Heart right ventricle (tissue), 16 donors: Measurements from ENCODE around the gene PLCB1. TPM values are rescaled to one million over a fixed set of nuclear protein-coding genes. Genes with fewer than 3 reads are reported as not detected.
A peak's percentile ranks its signal among the peaks of the same experiment; 100 is the strongest.

Experiments
- ATAC-seq, 8 donors: fragments of 200-7000 bp; cut with Tn5 transposase; one replicate each; pipeline ENCODE4 v1.9.1; 2020; ENCODE audit warnings: mild to moderate bottlenecking in 8 of 8, moderate library complexity in 8 of 8, moderate number of reproducible peaks in 1 of 8
- DNase-seq, 2 donors: peaks; one replicate each; pipeline ENCODE4 v3.0.0-alpha.2; 2020
- H3K27ac ChIP-seq, 10 donors: fragments of 200-600 bp; sonication (generic) in 2 of 10; one replicate each; pipeline versions ENCODE4 v1.5.0 to v1.8.0; 2020 to 2022; ENCODE audit warnings: mild to moderate bottlenecking in 3 of 10
- H3K27me3 ChIP-seq, 7 donors: fragments of 200-600 bp; one replicate each; pipeline ENCODE4 v1.8.0; 2021 to 2022; ENCODE audit warnings: mild to moderate bottlenecking in 2 of 7
- H3K36me3 ChIP-seq, 9 donors: fragments of 200-600 bp; sonication (generic) in 1 of 9; one replicate each; pipeline versions ENCODE4 v1.5.0 to v1.8.0; 2020 to 2022; ENCODE audit warnings: mild to moderate bottlenecking in 2 of 9
- H3K4me1 ChIP-seq, 9 donors: fragments of 200-600 bp; sonication (generic) in 1 of 9; one replicate each; pipeline versions ENCODE4 v1.5.0 to v1.8.0; 2020 to 2022; ENCODE audit warnings: mild to moderate bottlenecking in 4 of 9
- H3K4me3 ChIP-seq, 10 donors: fragments of 200-600 bp; sonication (generic) in 2 of 10; one replicate each; pipeline versions ENCODE4 v1.5.0 to v1.8.0; 2020 to 2022; ENCODE audit warnings: mild to moderate bottlenecking in 7 of 10, moderate library complexity in 2 of 10
- H3K9me3 ChIP-seq, 11 donors: fragments of 200-600 bp in 10 of 11; sonication (generic) in 2 of 11; one replicate each; pipeline versions ENCODE4 v1.5.0 to v1.8.0; 2013 to 2022; ENCODE audit warnings: mild to moderate bottlenecking in 2 of 11, control low read depth in 1 of 11, moderate library complexity in 1 of 11
- CTCF ChIP-seq, 9 donors: fragments of 200-600 bp; sonication (generic) in 2 of 9; IDR thresholded peaks; one replicate each; pipeline versions ENCODE4 v1.5.0 to v1.8.0; 2021 to 2022; ENCODE audit warnings: antibody characterized with exemption in 9 of 9, mild to moderate bottlenecking in 5 of 9, moderate library complexity in 1 of 9
- WGBS, 2 donors: extraction: QIAGEN DNeasy Blood & Tissue Kit; methylation state at CpG; one replicate each; pipeline ENCODE4 v1.1.7; 2013; ENCODE audit warnings: inconsistent platforms in 1 of 2; 5-methylcytosine and 5-hydroxymethylcytosine counted together
- intact Hi-C, 10 donors: fragments of 100-400 bp; cut with DNase I; formaldehyde crosslinking; loops; one replicate each; pipeline versions ENCODE4 v1.11.1 to v1.14.2; 2022
- polyA plus RNA-seq, 2 donors: library from polyadenylated mRNA; stranded (reverse); fragments of 200-250 nt; gene quantifications; one replicate each; pipeline ENCODE4 v1.2.3, GENCODE V29; 2013
- total RNA-seq, 10 donors: library from RNA; stranded (reverse); fragmentation: NEBNext Ultra II Directional in 3 of 10; extraction: Animal tissue kit (Norgen Biotek cat#: 25700) in 3 of 10; gene quantifications; one replicate each; pipeline versions ENCODE4 v1.2.1 to v1.2.4, GENCODE V29; 2021 to 2023
- donor health status: Arrhythmogenic right ventricular cardiomyopathy.
- donor health status: ischemic (EF 13 %, LVEDD 7.1; RV severe dilation, severe dysfunction).
- donor health status: healthy with polysubstance abuse.
- donor health status: DM: no; HTN: yes; CAD: no.
- donor health status: DM: no; HTN: no; CAD: no.
- donor health status: ischemic (EF 25% LVEDD 6.9; RV normal size, moderate dysfunction).
- donor health status: ischemic (EF 25% LVEDD 5.7; RV mildly dilated, moderate dysfunction).
- donor health status: healthy.
- donor health status: DM: yes; HTN: yes; CAD: no.
- donor health status: Ischemic cardiomyopathy.
- donor health status: ischemic (EF 35%, LVEDD 5.7; RV mildly dilated, moderate dysfunction).
- donor health status: nonischemic (EF 11% LVEDD 7.7; RV severe dilation, severe dysfunction).
- donor health status: DM: yes; HTN: yes; CAD: no.
- donor health status: PGD.
- donor health status: ischemic (EF 29% LVEDD 5.4; RV normal size, mild dysfunction).
- donor health status: nonischemic (EF 23%, LVEDD 6.1; RV moderate dilation, normal function).

Gene PLCB1
- total and polyA plus RNA-seq, 12 donors, result 2.2 to 12.7 (median 7.1) TPM

GRCh38 chr20:8425016-8425415, 292.9 kb downstream of the PLCB1 start:
- Histone ChIP-seq H3K36me3 (no peaks in the 10 kb centered on the region), H3K4me1 (peaks cover 0 to 55% (median 13%) of the 10 kb centered on the region in 9 donors), H3K27ac (peak overlapping the region in 1 of 10 donors; percentile 79), H3K4me3 (no peak overlapping the region), H3K27me3 (no peaks in the 10 kb centered on the region), H3K9me3 (no peaks in the 10 kb centered on the region)
- 46 to 66% methylated on average over 4 of the region's 4 CpGs for WGBS, 2 donors
- no peak for TF ChIP-seq CTCF (IDR thresholded peaks at IDR 0.05)
- intact Hi-C loops, result loop anchor here in 2 of 10 donors (5.0 to 10.0 kb wide), 2 partner anchors 33 to 60 kb away; no protein-coding TSS in a partner anchor
- DNase-seq (no peak), ATAC-seq (no peak)

GRCh38 chr20:8425802-8426201, 293.7 kb downstream of the PLCB1 start:
- Histone ChIP-seq H3K27ac (peak overlapping the region in 1 of 10 donors; percentile 79), H3K27me3 (no peaks in the 10 kb centered on the region), H3K4me3 (no peak overlapping the region), H3K9me3 (no peaks in the 10 kb centered on the region), H3K36me3 (no peaks in the 10 kb centered on the region), H3K4me1 (peaks cover 0 to 62% (median 17%) of the 10 kb centered on the region in 9 donors)
- intact Hi-C loops, result loop anchor here in 2 of 10 donors (5.0 to 10.0 kb wide), 2 partner anchors 34 to 61 kb away; no protein-coding TSS in a partner anchor
- 87% methylated on average over 4 of the region's 4 CpGs for WGBS, 2 donors
- no peak for TF ChIP-seq CTCF (IDR thresholded peaks at IDR 0.05)
- ATAC-seq (no peak), DNase-seq (no peak)

GRCh38 chr20:8427419-8428040, 295.5 kb downstream of the PLCB1 start:
- intact Hi-C loops, result loop anchor here in 2 of 10 donors (5.0 to 10.0 kb wide), 2 partner anchors 35 to 63 kb away; no protein-coding TSS in a partner anchor
- Histone ChIP-seq H3K36me3 (no peaks in the 10 kb centered on the region), H3K27ac (peak overlapping the region in 4 of 10 donors; percentile 34 to 79 (median 42)), H3K27me3 (no peaks in the 10 kb centered on the region), H3K4me3 (no peak overlapping the region), H3K9me3 (no peaks in the 10 kb centered on the region), H3K4me1 (peaks cover 2 to 77% (median 34%) of the 10 kb centered on the region in 9 donors)
- no peak for TF ChIP-seq CTCF (IDR thresholded peaks at IDR 0.05)
- ATAC-seq (peak in 3 of 8 donors; percentile 42 to 69 (median 56)), DNase-seq (no peak)
- 78 to 81% methylated on average over 2 of the region's 2 CpGs for WGBS, 2 donors

GRCh38 chr20:8428988-8429387, 296.9 kb downstream of the PLCB1 start:
- H3K27me3 ChIP-seq, result no peaks in the 10 kb centered on the region

More at GRCh38 chr20:8428988-8429387, 296.9 kb downstream of the PLCB1 start:
- ATAC-seq (no peak), DNase-seq (no peak)
- H3K4me3 ChIP-seq, result no peak overlapping the region
- H3K36me3 ChIP-seq, result no peaks in the 10 kb centered on the region
- peaks cover 2 to 92% (median 43%) of the 10 kb centered on the region in 9 donors for H3K4me1 ChIP-seq
- TF ChIP-seq CTCF (IDR thresholded peaks at IDR 0.05), result no peak
- H3K27ac ChIP-seq, result peak overlapping the region in 2 of 10 donors; percentile 50 to 79
- WGBS, 2 donors, result 83 to 86% methylated on average over 3 of the region's 3 CpGs
- intact Hi-C loops, result loop anchor here in 2 of 10 donors (5.0 to 10.0 kb wide), 2 partner anchors 37 to 64 kb away; no protein-coding TSS in a partner anchor
- H3K9me3 ChIP-seq, result no peaks in the 10 kb centered on the region
